ENCODE measurements around the gene SYNDIG1.

The SYNDIG1 gene

GRCh38 chr20:24674921-24675605 is 205.6 kb downstream of the SYNDIG1 start:
- DNase-seq (ENCODE audit: low spot score) = no peak

- no peak for DNase-seq (ENCODE audit: low spot score)
Observed at GRCh38 chr20:24675651-24676352, 206.4 kb downstream of the SYNDIG1 start.

- DNase-seq (ENCODE audit: low spot score) = no peak
Observed at GRCh38 chr20:24676353-24676977, 207.0 kb downstream of the SYNDIG1 start.

DNA sequence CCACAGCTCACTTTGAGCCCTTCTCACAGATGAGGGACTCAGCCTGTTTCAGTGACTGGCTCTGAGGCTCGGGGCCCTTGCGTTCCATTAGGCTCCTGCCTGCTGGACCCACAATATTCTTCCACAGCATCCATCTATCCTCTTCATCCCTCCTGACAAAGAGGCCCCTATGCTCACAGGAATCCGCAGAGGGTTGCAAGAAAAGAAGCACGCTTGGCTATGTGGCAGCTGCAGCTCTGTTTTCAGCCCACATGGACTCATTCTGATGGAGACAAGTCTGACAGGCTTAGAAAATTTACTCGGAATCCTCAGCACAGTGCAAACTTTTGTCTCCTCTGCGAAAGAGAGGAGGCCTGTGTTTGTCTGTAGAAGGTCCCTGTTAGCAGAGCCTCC is 207.5 kb downstream of the SYNDIG1 start:
- DNase-seq (ENCODE audit: low spot score) = peak; percentile 56

- no peak for DNase-seq (ENCODE audit: low spot score)
Observed at GRCh38 chr20:24677626-24678315, 208.3 kb downstream of the SYNDIG1 start.

GRCh38 chr20:24678351-24679106 is 209.1 kb downstream of the SYNDIG1 start:
- no peak for DNase-seq (ENCODE audit: low spot score)

GRCh38 chr20:24679448-24680047 is 210.1 kb downstream of the SYNDIG1 start:
- no peak for DNase-seq (ENCODE audit: low spot score)

DNA sequence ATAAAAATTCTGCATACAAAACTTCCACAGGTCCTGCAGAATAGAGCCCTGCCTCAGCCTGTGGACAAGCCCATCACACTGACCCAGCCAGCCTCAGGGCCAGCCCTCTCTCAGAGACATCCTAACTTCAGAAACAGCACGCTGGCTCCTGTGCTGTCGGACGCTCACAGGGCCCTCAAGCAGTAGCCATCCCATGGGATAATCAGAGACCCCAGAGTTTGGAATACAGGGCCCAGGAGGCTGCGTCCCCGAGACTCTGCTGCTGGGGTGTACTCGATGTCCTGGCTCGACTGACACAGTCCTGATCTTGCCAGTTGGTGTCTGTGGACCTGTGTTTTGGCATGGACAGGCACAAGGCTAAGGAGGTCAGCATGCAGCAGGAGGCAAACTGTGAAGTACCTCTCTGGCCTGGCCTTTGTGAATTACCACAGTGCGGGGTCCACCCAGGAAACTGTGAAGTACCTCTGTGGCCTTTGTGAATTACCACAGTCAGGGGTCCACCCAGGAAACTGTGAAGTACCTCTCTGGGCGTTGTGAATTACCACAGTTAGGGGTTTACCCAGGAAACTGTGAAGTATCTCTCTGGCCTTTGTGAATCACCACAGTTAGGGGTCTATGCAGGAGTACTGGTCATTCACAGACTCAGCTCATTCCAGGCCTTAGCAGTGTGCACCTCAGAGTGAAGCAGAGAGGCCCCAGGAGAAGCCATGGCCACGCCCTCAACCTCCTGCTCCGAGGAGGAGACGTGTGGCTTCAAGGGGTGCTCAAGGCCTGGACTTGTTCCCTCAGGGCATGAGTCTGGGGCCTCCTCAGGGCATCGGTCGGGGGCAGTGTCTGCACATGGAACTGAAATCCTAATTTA is 212.4 kb downstream of the SYNDIG1 start:
- DNase-seq (ENCODE audit: low spot score) = no peak

DNA sequence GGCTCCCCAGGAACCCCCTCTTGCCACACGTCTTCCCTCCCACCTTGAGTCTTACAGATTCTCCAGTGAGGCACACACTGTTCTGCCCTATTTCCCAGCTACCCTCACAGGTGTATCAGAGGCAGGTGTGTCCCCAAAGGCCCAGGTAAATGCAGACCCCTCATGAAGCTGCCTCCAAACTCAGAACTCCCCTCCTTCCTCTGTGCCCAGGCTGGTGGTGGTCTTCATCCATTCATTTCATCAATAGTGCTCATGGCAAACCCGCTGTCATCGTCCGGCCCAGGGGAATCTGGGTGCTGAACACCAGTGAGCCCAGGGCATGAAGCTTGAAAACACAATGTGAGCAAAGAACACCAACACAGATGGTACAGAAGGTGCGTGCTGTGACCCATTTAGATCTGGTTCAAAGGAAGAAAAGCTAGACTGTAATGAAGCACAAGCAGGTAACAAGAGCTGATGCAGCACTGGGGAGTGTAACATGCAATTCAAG is 213.1 kb downstream of the SYNDIG1 start:
- no peak for DNase-seq (ENCODE audit: low spot score)

DNA sequence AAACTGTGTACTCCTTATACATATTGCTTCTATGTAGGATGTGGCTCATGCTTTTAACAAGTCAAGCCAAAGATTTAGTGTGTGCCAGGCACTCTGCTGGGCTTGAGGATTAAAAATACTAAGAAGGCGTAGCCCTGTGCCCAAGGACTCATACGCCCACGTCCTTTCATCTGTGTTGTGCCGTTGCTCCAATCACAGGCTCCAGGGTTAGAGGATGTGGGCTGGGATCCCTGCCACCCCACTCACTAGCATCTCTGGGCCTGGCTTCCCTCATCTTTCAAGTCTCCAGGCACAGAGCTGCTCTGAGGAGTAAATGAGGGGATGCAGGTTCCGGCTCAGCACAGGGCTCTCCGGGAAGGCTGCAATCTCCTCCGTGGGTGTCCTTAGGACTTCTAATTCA is 214.2 kb downstream of the SYNDIG1 start:
- no peak for DNase-seq (ENCODE audit: low spot score)

- DNase-seq (ENCODE audit: low spot score) = peak; percentile 73
Observed at GRCh38 chr20:24684421-24684871, 215.0 kb downstream of the SYNDIG1 start.

GRCh38 chr20:24684956-24685691 is 215.7 kb downstream of the SYNDIG1 start:
- no peak for DNase-seq (ENCODE audit: low spot score)

DNA sequence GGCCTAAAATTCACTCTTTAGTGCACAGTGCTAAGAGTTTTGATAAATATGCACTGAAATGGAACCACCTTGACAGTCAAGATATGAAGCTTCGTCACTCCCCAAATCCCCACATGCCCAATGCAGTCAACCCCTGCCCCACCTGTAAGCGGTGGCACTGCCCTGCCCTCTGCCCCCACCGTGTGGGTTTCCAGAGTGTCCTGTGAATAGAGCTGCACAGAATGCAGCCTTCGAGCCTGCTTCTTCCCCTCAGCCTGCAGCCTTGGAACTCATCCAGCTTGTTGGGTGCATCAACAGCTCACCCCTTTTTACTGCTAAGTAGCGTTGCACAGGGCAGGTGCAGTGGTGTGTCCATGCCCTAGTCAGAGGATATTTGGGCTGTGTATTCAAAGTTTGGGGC is 216.3 kb downstream of the SYNDIG1 start:
- no peak for DNase-seq (ENCODE audit: low spot score)

DNA sequence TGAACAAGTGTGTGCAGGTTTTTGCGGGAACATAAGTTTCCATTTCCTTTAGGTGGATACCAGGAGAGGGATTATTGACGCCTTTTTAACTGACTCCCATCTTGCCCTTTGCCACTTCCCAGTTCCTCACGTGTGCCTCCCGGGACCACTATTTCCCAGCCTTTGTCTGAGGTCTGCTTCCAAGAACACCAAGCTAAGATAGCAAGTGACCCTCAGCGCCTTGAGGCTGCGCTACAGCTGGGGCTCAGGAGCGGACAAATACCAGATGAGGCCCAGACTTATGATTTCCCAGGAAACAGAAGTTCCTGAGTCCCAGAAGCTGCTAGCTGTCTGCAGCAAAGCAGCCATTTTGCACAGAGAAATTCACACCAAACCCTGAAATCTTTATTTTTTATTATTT is 216.7 kb downstream of the SYNDIG1 start:
- DNase-seq (ENCODE audit: low spot score) = no peak

DNA sequence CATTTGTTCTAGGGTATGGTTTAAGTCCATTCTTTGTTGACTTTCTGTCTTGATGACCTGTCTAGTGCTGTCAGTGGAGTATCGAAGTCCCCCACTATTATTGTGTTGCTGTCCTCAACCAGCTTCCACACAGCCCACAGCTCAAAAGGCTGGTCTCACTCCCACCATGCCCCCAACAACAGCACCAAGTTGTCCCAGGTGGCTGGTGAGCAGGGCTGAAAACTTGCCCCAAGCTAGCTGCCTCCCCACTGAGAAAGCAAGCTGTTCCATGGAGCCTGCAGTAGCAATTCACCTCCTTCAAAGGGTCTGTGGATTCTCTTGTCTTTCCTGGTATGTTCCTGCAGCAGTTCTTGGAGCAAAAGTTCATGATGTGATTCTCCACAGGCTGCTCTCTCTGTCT is 221.0 kb downstream of the SYNDIG1 start:
- DNase-seq (ENCODE audit: low spot score) = no peak

GRCh38 chr20:24691901-24692351 is 222.5 kb downstream of the SYNDIG1 start:
- no peak for DNase-seq (ENCODE audit: low spot score)

- peak; percentile 27 for DNase-seq (ENCODE audit: low spot score)
Observed at GRCh38 chr20:24692446-24693200, 223.2 kb downstream of the SYNDIG1 start.

DNA sequence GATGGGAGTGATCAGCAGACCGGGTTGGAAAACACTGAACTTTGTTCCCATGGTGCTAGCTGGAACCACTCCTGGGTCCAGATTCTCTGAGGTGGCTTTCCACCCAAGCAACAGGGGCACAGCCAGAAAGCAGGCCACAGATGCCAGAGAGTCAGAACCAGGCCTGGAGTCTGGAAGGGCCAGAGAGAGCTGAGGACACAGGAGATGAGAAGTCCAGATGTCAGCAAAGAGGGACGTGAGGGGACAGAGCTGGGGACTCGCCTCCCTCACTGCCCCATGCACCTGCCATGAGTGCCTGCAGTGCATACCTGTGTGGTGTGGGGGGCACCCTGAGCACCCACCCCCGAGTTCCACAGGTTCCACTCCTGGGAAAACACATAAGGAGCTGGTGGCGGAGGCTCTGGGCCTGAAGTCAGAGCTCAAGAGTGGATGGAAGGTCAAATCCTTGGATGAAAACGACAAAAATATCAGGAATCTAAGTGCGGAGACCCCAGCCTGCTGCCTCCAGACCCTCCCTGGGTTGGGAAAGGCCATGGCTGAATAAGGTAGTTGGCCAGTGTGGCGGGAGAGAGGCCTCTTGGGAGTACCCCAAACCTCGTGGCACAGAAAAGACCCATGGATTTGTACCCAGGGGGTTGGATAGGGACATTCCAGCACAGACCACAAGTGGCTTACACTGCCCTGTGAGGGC is 224.2 kb downstream of the SYNDIG1 start:
- DNase-seq (ENCODE audit: low spot score) = no peak

Measured in pons (tissue), 1 donor.